Mesenchymal stem cell (in vitro differentiated cells and primary cell): ENCODE results near the gene TNNT2.

Source experiments
- DNase-seq: peaks from one replicate; pipeline ENCODE4 v3.0.0-alpha.2; 2013
- H2AFZ ChIP-seq: one replicate; pipeline ENCODE4 v1.6.1; 2013; ENCODE audit warnings: low read depth, mild to moderate bottlenecking, control low read depth, inconsistent platforms, low read length, moderate library complexity
- H2AK5ac ChIP-seq: 2 replicates; pipeline ENCODE4 v1.6.1; 2013; ENCODE audit warnings: low read length, moderate library complexity, mild to moderate bottlenecking, inconsistent platforms; ENCODE audit not compliant: severe bottlenecking
- H2BK120ac ChIP-seq: one replicate; pipeline ENCODE4 v1.6.1; 2013; ENCODE audit warnings: low read depth, mild to moderate bottlenecking, inconsistent platforms, low read length, moderate library complexity
- H2BK12ac ChIP-seq, 2 experiments: one replicate each; pipeline ENCODE4 v1.6.1; 2013; ENCODE audit warnings: inconsistent platforms in 2 of 2, low read length in 2 of 2, mild to moderate bottlenecking in 2 of 2, moderate library complexity in 2 of 2, control low read depth in 1 of 2
- H2BK15ac ChIP-seq: one replicate; pipeline ENCODE4 v1.6.1; 2013; ENCODE audit warnings: mild to moderate bottlenecking, low read depth, inconsistent platforms; ENCODE audit not compliant: poor library complexity, severe bottlenecking
- H2BK5ac ChIP-seq: 2 replicates; pipeline ENCODE4 v1.6.1; 2013; ENCODE audit warnings: low read depth, mild to moderate bottlenecking, low read length, control low read depth, inconsistent platforms; ENCODE audit not compliant: poor library complexity, severe bottlenecking
- H3K14ac ChIP-seq, 2 experiments: one replicate each; pipeline ENCODE4 v1.6.1; 2013; ENCODE audit warnings: inconsistent platforms in 2 of 2, low read length in 2 of 2, control low read depth in 1 of 2, mild to moderate bottlenecking in 1 of 2, moderate library complexity in 1 of 2
- H3K18ac ChIP-seq, 2 experiments: one replicate each; pipeline ENCODE4 v1.6.1; 2013; ENCODE audit warnings: inconsistent platforms in 2 of 2, low read length in 2 of 2, control low read depth in 1 of 2, low read depth in 1 of 2, mild to moderate bottlenecking in 1 of 2
- H3K23ac ChIP-seq, 2 experiments: one replicate each; pipeline ENCODE4 v1.6.1; 2013; ENCODE audit warnings: inconsistent platforms in 2 of 2, low read length in 2 of 2, mild to moderate bottlenecking in 2 of 2, moderate library complexity in 2 of 2, control low read depth in 1 of 2
- H3K27ac ChIP-seq: 2 replicates; pipeline ENCODE4 v1.5.1; 2013; ENCODE audit warnings: mild to moderate bottlenecking, moderate library complexity, low read length, control low read depth, inconsistent platforms; ENCODE audit not compliant: poor library complexity, severe bottlenecking
- H3K27me3 ChIP-seq, 2 experiments: 2 replicates each; pipeline versions ENCODE4 v1.6.1 to v1.7.0; 2013; ENCODE audit warnings: low read length in 2 of 2, mild to moderate bottlenecking in 2 of 2, moderate library complexity in 2 of 2, control low read depth in 1 of 2, inconsistent platforms in 1 of 2; ENCODE audit not compliant: control insufficient read depth in 1 of 2, insufficient read depth in 1 of 2
- H3K36me3 ChIP-seq, 2 experiments: 2 replicates each; pipeline versions ENCODE4 v1.6.1 to v1.7.0; 2013; ENCODE audit warnings: low read length in 2 of 2, control low read depth in 1 of 2, inconsistent platforms in 1 of 2, low read depth in 1 of 2, mild to moderate bottlenecking in 1 of 2; ENCODE audit not compliant: insufficient read depth in 2 of 2, control insufficient read depth in 1 of 2
- H3K4ac ChIP-seq, 2 experiments: one replicate each; pipeline ENCODE4 v1.6.1; 2013; ENCODE audit warnings: inconsistent platforms in 2 of 2, low read length in 2 of 2, mild to moderate bottlenecking in 2 of 2, moderate library complexity in 2 of 2, control low read depth in 1 of 2, low read depth in 1 of 2
- H3K4me1 ChIP-seq: 2 replicates; pipeline ENCODE4 v1.6.1; 2013; ENCODE audit warnings: low read depth, low read length, control low read depth; ENCODE audit not compliant: control insufficient read depth, insufficient read depth
- H3K4me2 ChIP-seq: 2 replicates; pipeline ENCODE4 v1.6.1; 2013; ENCODE audit warnings: low read length, mild to moderate bottlenecking, inconsistent platforms; ENCODE audit not compliant: poor library complexity, severe bottlenecking
- H3K4me3 ChIP-seq, 2 experiments: 2 replicates each; pipeline versions ENCODE4 v1.5.1 to v1.7.0; 2013; ENCODE audit warnings: low read length in 2 of 2, mild to moderate bottlenecking in 2 of 2, control low read depth in 1 of 2, low read depth in 1 of 2; ENCODE audit not compliant: insufficient read depth in 1 of 2
- H3K79me1 ChIP-seq: replicated peaks from 2 replicates; pipeline ENCODE4 v1.6.1; 2013; ENCODE audit warnings: mild to moderate bottlenecking, control low read depth, low read length, inconsistent platforms; ENCODE audit not compliant: poor library complexity, severe bottlenecking
- H3K9ac ChIP-seq: 2 replicates; pipeline ENCODE4 v1.7.0; 2013; ENCODE audit warnings: mild to moderate bottlenecking, low read length, moderate library complexity
- H3K9me3 ChIP-seq: 2 replicates; pipeline ENCODE4 v1.7.0; 2013; ENCODE audit warnings: mild to moderate bottlenecking, low read length; ENCODE audit not compliant: control insufficient read depth
- H4K8ac ChIP-seq: one replicate; pipeline ENCODE4 v1.6.1; 2013; ENCODE audit warnings: inconsistent platforms, mild to moderate bottlenecking, low read length, moderate library complexity
- H4K91ac ChIP-seq: one replicate; pipeline ENCODE4 v1.6.1; 2013; ENCODE audit warnings: mild to moderate bottlenecking, low read length, inconsistent platforms
- WGBS: methylation state at CpG from one replicate; pipeline ENCODE4 v1.1.7; 2013; ENCODE audit warnings: mixed read lengths; 5-methylcytosine and 5-hydroxymethylcytosine counted together

Gene TNNT2

DNA sequence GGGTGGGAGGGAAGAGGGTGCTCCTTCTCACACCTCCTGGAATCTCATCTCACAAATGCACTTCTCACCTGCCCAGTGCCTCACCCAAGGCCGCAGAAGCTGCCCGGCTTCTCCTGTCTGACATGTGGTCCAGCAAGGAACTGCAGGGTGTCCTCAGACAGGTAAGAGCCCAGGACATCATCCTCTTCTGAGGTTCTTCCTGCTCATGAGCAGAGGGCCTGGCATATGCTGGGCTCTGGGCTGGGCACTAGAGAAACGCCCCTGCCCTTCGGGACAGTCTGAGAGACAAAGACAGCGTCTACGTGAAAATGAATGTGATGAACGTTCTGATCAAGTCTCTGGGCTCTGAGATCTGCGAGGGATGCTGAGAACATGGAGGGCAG lies 51.8 kb downstream of the TNNT2 start:
- Histone ChIP-seq H3K9ac (no peak overlapping the region), H2BK15ac (no peak overlapping the region), H3K23ac (no peak overlapping the region), H3K18ac (no peak overlapping the region), H2BK12ac (no peak overlapping the region), H3K4me1 (no peaks in the 10 kb centered on the region), H3K36me3 (no peaks in the 10 kb centered on the region), H4K8ac (no peak overlapping the region), H2BK5ac (no peak overlapping the region), H3K27ac (no peak overlapping the region), H3K4me3 (no peak overlapping the region), H3K79me1 (no peaks in the 10 kb centered on the region), H2BK120ac (no peak overlapping the region), H3K27me3 (peaks cover 58 to 68% of the 10 kb centered on the region in 2 experiments), H4K91ac (no peak overlapping the region), H3K9me3 (no peaks in the 10 kb centered on the region), H2AFZ (no peak overlapping the region), H3K4ac (no peak overlapping the region), H2AK5ac (no peak overlapping the region), H3K14ac (no peak overlapping the region), H3K4me2 (no peak overlapping the region)
- DNase-seq, result no peak
- WGBS, result 85% methylated on average over 8 of the region's 8 CpGs

DNA sequence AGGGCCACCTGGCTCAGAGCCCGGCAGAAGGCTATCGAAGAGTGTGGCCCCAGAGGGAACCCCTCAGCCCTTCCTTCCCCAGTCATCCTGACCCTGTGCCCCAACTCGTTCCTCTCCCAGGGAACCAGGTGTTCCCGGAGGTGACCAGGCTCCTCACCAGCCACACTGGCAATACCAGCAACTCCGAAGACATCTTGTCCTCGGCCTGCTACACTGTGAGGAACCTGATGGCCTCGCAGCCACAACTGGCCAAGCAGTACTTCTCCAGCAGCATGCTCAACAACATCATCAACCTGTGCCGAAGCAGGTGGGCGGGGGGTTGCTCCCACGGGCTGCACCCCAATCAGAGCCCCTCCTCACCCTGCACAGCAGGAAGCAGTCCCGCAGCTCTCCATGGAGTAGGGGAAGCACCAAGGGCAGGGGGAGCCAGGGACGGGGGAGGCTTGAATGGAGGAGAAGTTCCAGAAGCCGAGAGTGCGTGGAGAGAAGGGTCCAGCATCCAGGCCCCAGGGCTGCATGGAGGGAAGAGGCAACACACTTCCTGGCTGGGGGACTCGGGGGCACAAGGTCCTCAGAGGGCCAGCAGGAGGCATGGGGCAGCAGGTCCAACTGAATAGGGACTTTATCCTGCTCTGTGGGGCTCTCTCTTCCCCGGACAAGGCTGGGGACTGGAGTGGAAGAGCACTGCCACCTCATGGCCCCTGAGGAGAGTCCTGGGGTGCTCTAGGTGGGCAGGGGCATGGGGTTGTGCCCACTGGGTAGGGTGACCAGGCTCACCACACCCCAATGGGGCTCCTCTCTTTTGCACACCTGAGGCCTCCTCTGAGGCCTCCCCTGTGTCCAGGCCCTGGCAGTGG lies 52.4 kb downstream of the TNNT2 start:
- Histone ChIP-seq H3K23ac (no peak overlapping the region), H3K4me2 (no peak overlapping the region), H2BK15ac (no peak overlapping the region), H3K27me3 (peaks cover 54 to 72% of the 10 kb centered on the region in 2 experiments), H2BK12ac (no peak overlapping the region), H3K4ac (no peak overlapping the region), H2BK5ac (no peak overlapping the region), H4K91ac (no peak overlapping the region), H3K9me3 (no peaks in the 10 kb centered on the region), H2BK120ac (no peak overlapping the region), H3K18ac (no peak overlapping the region), H2AK5ac (no peak overlapping the region), H3K9ac (no peak overlapping the region), H3K4me1 (no peaks in the 10 kb centered on the region), H3K36me3 (no peaks in the 10 kb centered on the region), H3K27ac (no peak overlapping the region), H3K14ac (no peak overlapping the region), H3K4me3 (no peak overlapping the region), H2AFZ (no peak overlapping the region), H3K79me1 (no peaks in the 10 kb centered on the region), H4K8ac (no peak overlapping the region)
- no peak for DNase-seq
- 63% methylated on average over 13 of the region's 16 CpGs for WGBS

DNA sequence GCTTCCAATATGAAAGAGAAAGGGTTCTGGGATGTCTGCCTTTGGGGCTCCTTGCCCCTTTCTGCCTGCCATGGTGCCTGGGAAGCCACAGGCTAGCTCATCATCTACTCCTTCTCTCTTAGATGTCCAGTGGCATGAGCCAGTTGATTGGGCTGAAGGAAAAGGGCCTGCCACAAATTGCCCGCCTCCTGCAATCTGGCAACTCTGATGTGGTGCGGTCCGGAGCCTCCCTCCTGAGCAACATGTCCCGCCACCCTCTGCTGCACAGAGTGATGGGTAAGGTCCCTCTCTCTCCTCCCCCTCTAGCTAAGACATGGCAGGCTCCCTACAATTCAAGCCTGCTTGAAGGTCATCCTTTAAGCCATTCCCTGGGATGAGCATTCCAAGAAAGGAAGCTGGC lies 53.2 kb downstream of the TNNT2 start:
- Histone ChIP-seq H2AFZ (no peak overlapping the region), H3K4me2 (no peak overlapping the region), H3K27ac (no peak overlapping the region), H3K4me3 (no peak overlapping the region), H4K8ac (no peak overlapping the region), H3K36me3 (no peaks in the 10 kb centered on the region), H2BK15ac (no peak overlapping the region), H3K4ac (no peak overlapping the region), H3K27me3 (peaks cover 61 to 79% of the 10 kb centered on the region in 2 experiments), H3K9ac (no peak overlapping the region), H2BK12ac (no peak overlapping the region), H2BK120ac (no peak overlapping the region), H3K79me1 (no peaks in the 10 kb centered on the region), H2AK5ac (no peak overlapping the region), H3K9me3 (no peaks in the 10 kb centered on the region), H3K23ac (no peak overlapping the region), H3K14ac (no peak overlapping the region), H2BK5ac (no peak overlapping the region), H3K18ac (no peak overlapping the region), H3K4me1 (no peaks in the 10 kb centered on the region), H4K91ac (no peak overlapping the region)
- 87% methylated on average over 4 of the region's 4 CpGs for WGBS
- DNase-seq, result no peak

DNA sequence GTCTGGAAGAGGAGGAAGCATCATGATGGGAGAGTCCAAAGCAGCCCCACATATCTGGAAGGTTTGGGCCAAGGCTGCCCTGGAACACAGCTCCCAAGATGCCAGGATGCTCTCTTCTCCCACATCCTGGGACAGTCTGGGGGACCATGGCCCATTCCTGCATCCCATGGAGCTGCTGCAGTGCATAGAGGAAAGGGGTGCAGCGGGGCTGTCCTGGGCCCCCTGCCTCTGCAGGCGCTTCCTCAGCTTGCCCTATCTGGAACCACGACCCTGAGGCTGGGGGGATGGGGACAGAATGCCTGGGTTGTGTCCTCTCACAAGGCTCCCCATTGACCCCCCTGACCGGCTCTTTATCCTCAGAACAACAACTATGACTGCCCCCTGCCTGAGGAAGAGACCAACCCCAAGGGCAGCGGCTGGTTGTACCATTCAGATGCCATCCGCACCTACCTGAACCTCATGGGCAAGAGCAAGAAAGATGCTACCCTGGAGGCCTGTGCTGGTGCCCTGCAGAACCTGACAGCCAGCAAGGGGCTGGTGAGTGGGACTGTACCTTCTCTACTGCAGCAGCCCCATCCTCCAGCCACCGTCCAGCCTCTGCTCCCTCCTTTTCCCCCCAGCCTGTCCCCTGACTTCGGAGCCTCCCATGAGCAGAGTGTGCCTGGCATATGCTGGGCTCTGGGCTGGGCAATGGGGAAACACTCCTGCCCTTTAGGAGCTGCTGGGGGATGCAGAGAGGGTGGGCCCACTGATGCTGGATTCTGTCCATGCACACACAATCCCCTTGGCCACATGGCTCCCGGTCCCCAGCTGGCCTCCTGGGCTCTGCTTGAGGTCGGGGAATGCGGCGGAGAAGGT lies 54.6 kb downstream of the TNNT2 start:
- no peaks in the 10 kb centered on the region for H3K79me1 ChIP-seq
- no peak overlapping the region for H4K91ac ChIP-seq
- H3K18ac ChIP-seq, result no peak overlapping the region
- H2BK15ac ChIP-seq, result no peak overlapping the region
- WGBS, result 74% methylated on average over 10 of the region's 12 CpGs
- no peak overlapping the region for H3K23ac ChIP-seq
- no peak overlapping the region for H2AFZ ChIP-seq
- H3K4me3 ChIP-seq, result no peak overlapping the region
- no peaks in the 10 kb centered on the region for H3K9me3 ChIP-seq
- H3K4me1 ChIP-seq, result no peaks in the 10 kb centered on the region
- H3K14ac ChIP-seq, result no peak overlapping the region
- H4K8ac ChIP-seq, result no peak overlapping the region
- no peaks in the 10 kb centered on the region for H3K36me3 ChIP-seq
- H2BK12ac ChIP-seq, result no peak overlapping the region
- H2BK120ac ChIP-seq, result no peak overlapping the region
- no peak overlapping the region for H2BK5ac ChIP-seq
- H3K4ac ChIP-seq, result no peak overlapping the region
- DNase-seq, result no peak
- no peak overlapping the region for H3K27ac ChIP-seq
- H2AK5ac ChIP-seq, result no peak overlapping the region
- H3K4me2 ChIP-seq, result no peak overlapping the region
- H3K9ac ChIP-seq, result no peak overlapping the region
- peaks cover 53 to 80% of the 10 kb centered on the region in 2 experiments for H3K27me3 ChIP-seq
